HepG2 (cell line): ENCODE data around the gene ABCC10. TPM values are rescaled to one million over a fixed set of nuclear protein-coding genes. Genes with fewer than 3 reads are reported as not detected.

Source experiments
- FOXA1 ChIP-seq, 2 experiments: fragments of 450-650 bp in 1 of 2; sonication (generic) in 1 of 2; formaldehyde crosslinking in 1 of 2; IDR thresholded peaks; 2 replicates each; pipeline versions ENCODE4 v1.4.0 to v1.6.1; 2016 to 2020; ENCODE audit warnings: missing genetic modification reagents in 1 of 2
- KLF9 ChIP-seq: IDR thresholded peaks from 2 replicates; pipeline ENCODE4 v1.6.1; 2016; ENCODE audit warnings: low read depth
- MIER2 ChIP-seq: IDR thresholded peaks from 2 replicates; pipeline ENCODE4 v1.6.1; 2016; ENCODE audit warnings: missing biosample characterization, missing genetic modification reagents
- MTF1 ChIP-seq: sonication (generic); formaldehyde crosslinking; IDR thresholded peaks from 2 replicates; pipeline ENCODE4 v1.5.0; 2020; ENCODE audit warnings: missing genetic modification reagents
- NBN ChIP-seq: fragments of 450-650 bp; conservative IDR thresholded peaks from 2 replicates; pipeline ENCODE4 v1.6.1; 2017
- NCOA1 ChIP-seq: sonication (generic); formaldehyde crosslinking; IDR thresholded peaks from 2 replicates; pipeline ENCODE4 v1.9.0; 2021; ENCODE audit warnings: missing genetic modification reagents
- RORA ChIP-seq: sonication (generic); formaldehyde crosslinking; IDR thresholded peaks from 2 replicates; pipeline ENCODE4 v1.5.0; 2020; ENCODE audit warnings: mild to moderate bottlenecking, missing genetic modification reagents, moderate library complexity
- SETDB1 ChIP-seq: sonication (generic); formaldehyde crosslinking; IDR thresholded peaks from 2 replicates; pipeline ENCODE4 v1.5.1; 2020; ENCODE audit warnings: missing genetic modification reagents, mild to moderate bottlenecking, borderline replicate concordance
- TEAD2 ChIP-seq: sonication (generic); formaldehyde crosslinking; IDR thresholded peaks from 2 replicates; pipeline ENCODE4 v1.9.0; 2021; ENCODE audit warnings: missing genetic modification reagents
- U2AF2 ChIP-seq: fragments of 200-400 bp; formaldehyde crosslinking; IDR thresholded peaks from 2 replicates; pipeline ENCODE4 v1.6.1; 2017; ENCODE audit warnings: low read depth, mild to moderate bottlenecking, low read length
- ZBTB7B ChIP-seq: sonication (generic); formaldehyde crosslinking; IDR thresholded peaks from 2 replicates; pipeline ENCODE4 v1.4.0; 2020; ENCODE audit warnings: missing genetic modification reagents
- ZFP37 ChIP-seq: sonication (generic); formaldehyde crosslinking; IDR thresholded peaks from 2 replicates; pipeline ENCODE4 v1.4.0; 2020; ENCODE audit warnings: missing genetic modification reagents, borderline replicate concordance
- ZFP41 ChIP-seq: sonication (generic); formaldehyde crosslinking; IDR thresholded peaks from 2 replicates; pipeline ENCODE4 v1.4.0; 2020; ENCODE audit warnings: mild to moderate bottlenecking, missing genetic modification reagents, borderline replicate concordance
- ZNF383 ChIP-seq: sonication (generic); formaldehyde crosslinking; IDR thresholded peaks from 2 replicates; pipeline ENCODE4 v1.4.0; 2020; ENCODE audit warnings: missing genetic modification reagents, mild to moderate bottlenecking, borderline replicate concordance
- ZNF446 ChIP-seq: sonication (generic); formaldehyde crosslinking; IDR thresholded peaks from 2 replicates; pipeline ENCODE4 v1.5.0; 2020; ENCODE audit warnings: mild to moderate bottlenecking, missing genetic modification reagents
- ZNF567 ChIP-seq: sonication (generic); formaldehyde crosslinking; IDR thresholded peaks from 2 replicates; pipeline ENCODE4 v1.8.1; 2023; ENCODE audit warnings: mild to moderate bottlenecking, missing genetic modification reagents, borderline replicate concordance
- ZNF709 ChIP-seq: sonication (generic); formaldehyde crosslinking; IDR thresholded peaks from 2 replicates; pipeline ENCODE4 v1.5.0; 2020; ENCODE audit warnings: mild to moderate bottlenecking, missing genetic modification reagents
- ZNF773 ChIP-seq: sonication (generic); formaldehyde crosslinking; IDR thresholded peaks from 2 replicates; pipeline ENCODE4 v1.4.0; 2020; ENCODE audit warnings: missing genetic modification reagents, borderline replicate concordance
- ZSCAN22 ChIP-seq: sonication (generic); formaldehyde crosslinking; IDR thresholded peaks from 2 replicates; pipeline ENCODE4 v1.4.0; 2020; ENCODE audit warnings: mild to moderate bottlenecking, missing genetic modification reagents
- polyA plus RNA-seq, 8 experiments: library from polyadenylated mRNA; depleted of rRNA in 3 of 8; stranded (reverse) in 7 of 8; unstranded in 1 of 8; fragments of >200 nt; fragmentation: Illumina TruSeq in 4 of 8; extraction: Trizol in 4 of 8; gene quantifications; 2 replicates each; pipeline versions ENCODE4 v1.2.1 to v1.2.3, GENCODE V29; 2011 to 2016; ENCODE audit warnings: low read depth in 4 of 8, missing spikeins in 1 of 8, mixed read lengths in 1 of 8; ENCODE audit not compliant: insufficient read depth in 1 of 8
- total RNA-seq, 5 experiments: library from RNA; depleted of rRNA; stranded (reverse); fragments of >200 nt; fragmentation: Illumina TruSeq; extraction: Trizol; gene quantifications; 2 replicates each; pipeline ENCODE4 v1.2.3, GENCODE V29; 2016; ENCODE audit warnings: low read depth in 1 of 5
- TF ChIP-seq, protein P1 (sequence below): sonication (generic); formaldehyde crosslinking; IDR thresholded peaks from 2 replicates; pipeline ENCODE4 v1.4.0; 2020; ENCODE audit warnings: missing genetic modification reagents
- TF ChIP-seq, protein P2 (sequence below): sonication (generic); formaldehyde crosslinking; IDR thresholded peaks from 2 replicates; pipeline ENCODE4 v1.8.0; 2022; ENCODE audit warnings: missing genetic modification reagents, low read depth, mild to moderate bottlenecking, borderline replicate concordance
- TF ChIP-seq, protein P3 (sequence below): sonication (generic); formaldehyde crosslinking; conservative IDR thresholded peaks from 2 replicates; pipeline ENCODE4 v1.8.0; 2022; ENCODE audit warnings: missing genetic modification reagents

ABCC10 gene
- total and polyA plus RNA-seq, 2 of the 13 experiments (the other 11 are each of a cell fraction or from before 2014, with no cell fraction given), result 16.0 to 24.3 TPM

DNA sequence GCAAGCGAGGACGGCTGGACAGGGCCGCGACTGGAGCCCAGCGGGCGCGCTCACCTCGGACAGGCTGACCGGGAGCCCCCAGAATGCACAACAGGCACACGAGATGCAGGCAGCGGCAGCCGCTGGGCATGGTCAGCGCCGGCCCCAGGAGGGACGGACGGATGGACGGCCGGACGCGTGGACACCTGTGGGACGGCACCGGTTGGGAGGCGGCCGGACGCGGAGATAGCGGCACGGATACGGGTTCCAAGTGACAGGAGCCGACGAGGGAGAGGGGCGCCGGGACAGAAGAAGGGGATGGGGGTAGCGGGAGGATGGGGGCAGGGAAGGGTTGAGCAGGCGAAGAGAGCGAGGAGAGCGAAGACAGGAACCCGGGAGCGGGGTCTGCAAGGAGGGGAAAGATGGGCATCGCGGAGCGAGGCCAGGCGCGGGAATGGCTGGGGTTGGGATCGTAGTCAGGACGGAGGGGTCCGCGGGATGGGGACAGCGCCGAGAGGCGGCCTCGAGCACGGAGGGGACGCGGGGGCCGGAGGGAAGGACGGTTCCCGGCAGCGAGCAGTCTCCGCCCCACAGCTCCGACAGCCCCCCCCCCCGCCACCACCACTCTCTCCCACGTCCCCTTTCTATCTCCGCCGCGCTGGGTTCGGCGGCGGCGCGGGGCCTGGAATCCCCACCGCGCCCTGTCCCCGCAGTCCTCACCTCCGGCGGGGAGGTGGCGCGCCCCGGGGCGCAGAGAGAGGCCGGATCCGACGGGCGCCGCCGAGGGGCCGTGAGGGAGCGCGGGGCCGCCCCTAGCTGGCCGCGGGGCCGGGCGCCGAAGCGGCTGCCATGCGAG is 27.6 kb downstream of the ABCC10 start (continued):
- TF ChIP-seq NCOA1 (CRISPR knock-in tag) (no peak; the same call in 1 of the 2 replicates), ZSCAN22 (CRISPR knock-in tag) (no peak), ZNF773 (CRISPR knock-in tag) (no peak), RORA (CRISPR knock-in tag) (no peak), U2AF2 (no peak), KLF9 (CRISPR knock-in tag) (no peak), ZNF446 (CRISPR knock-in tag) (no peak), MIER2 (CRISPR knock-in tag) (no peak), ZNF709 (CRISPR knock-in tag) (peak; percentile 74; the same call in 1 of the 2 replicates), SETDB1 (no peak), ZFP37 (CRISPR knock-in tag) (no peak), ZNF383 (CRISPR knock-in tag) (no peak), ZBTB7B (CRISPR knock-in tag) (peak; percentile 88), FOXA1 (IDR thresholded peaks at IDR 0.05) (no peak), FOXA1 (CRISPR knock-in tag; IDR thresholded peaks at IDR 0.05) (peak; percentile 43; the same call in 1 of the 2 replicates), NBN (no peak), TEAD2 (CRISPR knock-in tag) (no peak), ZNF567 (0 out of 2 replicates have a peak, but pooled peaks have one; percentile 36), MTF1 (no peak), ZFP41 (CRISPR knock-in tag) (no peak)
- TF ChIP-seq, protein P1, sequence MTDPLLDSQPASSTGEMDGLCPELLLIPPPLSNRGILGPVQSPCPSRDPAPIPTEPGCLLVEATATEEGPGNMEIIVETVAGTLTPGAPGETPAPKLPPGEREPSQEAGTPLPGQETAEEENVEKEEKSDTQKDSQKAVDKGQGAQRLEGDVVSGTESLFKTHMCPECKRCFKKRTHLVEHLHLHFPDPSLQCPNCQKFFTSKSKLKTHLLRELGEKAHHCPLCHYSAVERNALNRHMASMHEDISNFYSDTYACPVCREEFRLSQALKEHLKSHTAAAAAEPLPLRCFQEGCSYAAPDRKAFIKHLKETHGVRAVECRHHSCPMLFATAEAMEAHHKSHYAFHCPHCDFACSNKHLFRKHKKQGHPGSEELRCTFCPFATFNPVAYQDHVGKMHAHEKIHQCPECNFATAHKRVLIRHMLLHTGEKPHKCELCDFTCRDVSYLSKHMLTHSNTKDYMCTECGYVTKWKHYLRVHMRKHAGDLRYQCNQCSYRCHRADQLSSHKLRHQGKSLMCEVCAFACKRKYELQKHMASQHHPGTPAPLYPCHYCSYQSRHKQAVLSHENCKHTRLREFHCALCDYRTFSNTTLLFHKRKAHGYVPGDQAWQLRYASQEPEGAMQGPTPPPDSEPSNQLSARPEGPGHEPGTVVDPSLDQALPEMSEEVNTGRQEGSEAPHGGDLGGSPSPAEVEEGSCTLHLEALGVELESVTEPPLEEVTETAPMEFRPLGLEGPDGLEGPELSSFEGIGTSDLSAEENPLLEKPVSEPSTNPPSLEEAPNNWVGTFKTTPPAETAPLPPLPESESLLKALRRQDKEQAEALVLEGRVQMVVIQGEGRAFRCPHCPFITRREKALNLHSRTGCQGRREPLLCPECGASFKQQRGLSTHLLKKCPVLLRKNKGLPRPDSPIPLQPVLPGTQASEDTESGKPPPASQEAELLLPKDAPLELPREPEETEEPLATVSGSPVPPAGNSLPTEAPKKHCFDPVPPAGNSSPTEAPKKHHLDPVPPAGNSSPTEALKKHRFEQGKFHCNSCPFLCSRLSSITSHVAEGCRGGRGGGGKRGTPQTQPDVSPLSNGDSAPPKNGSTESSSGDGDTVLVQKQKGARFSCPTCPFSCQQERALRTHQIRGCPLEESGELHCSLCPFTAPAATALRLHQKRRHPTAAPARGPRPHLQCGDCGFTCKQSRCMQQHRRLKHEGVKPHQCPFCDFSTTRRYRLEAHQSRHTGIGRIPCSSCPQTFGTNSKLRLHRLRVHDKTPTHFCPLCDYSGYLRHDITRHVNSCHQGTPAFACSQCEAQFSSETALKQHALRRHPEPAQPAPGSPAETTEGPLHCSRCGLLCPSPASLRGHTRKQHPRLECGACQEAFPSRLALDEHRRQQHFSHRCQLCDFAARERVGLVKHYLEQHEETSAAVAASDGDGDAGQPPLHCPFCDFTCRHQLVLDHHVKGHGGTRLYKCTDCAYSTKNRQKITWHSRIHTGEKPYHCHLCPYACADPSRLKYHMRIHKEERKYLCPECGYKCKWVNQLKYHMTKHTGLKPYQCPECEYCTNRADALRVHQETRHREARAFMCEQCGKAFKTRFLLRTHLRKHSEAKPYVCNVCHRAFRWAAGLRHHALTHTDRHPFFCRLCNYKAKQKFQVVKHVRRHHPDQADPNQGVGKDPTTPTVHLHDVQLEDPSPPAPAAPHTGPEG (CRISPR knock-in tag), result no peak
- TF ChIP-seq, protein P2, sequence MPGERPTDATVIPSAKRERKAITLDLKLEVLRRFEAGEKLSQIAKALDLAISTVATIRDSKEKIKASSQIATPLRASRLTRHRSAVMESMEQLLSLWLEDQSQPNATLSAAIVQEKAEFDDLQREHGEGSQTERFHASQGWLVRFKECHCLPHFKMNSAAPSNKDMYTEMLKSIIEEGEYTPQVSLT (CRISPR knock-in tag), result no peak
- TF ChIP-seq, protein P3, sequence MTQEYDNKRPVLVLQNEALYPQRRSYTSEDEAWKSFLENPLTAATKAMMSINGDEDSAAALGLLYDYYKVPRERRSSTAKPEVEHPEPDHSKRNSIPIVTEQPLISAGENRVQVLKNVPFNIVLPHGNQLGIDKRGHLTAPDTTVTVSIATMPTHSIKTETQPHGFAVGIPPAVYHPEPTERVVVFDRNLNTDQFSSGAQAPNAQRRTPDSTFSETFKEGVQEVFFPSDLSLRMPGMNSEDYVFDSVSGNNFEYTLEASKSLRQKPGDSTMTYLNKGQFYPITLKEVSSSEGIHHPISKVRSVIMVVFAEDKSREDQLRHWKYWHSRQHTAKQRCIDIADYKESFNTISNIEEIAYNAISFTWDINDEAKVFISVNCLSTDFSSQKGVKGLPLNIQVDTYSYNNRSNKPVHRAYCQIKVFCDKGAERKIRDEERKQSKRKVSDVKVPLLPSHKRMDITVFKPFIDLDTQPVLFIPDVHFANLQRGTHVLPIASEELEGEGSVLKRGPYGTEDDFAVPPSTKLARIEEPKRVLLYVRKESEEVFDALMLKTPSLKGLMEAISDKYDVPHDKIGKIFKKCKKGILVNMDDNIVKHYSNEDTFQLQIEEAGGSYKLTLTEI (CRISPR knock-in tag), result no peak
